Lower lobe of right lung (tissue), 2 donors: ENCODE results near the gene C19orf67. TPM values are rescaled to one million over a fixed set of nuclear protein-coding genes. Genes with fewer than 3 reads are reported as not detected.
"Not testable (repeated sequence)": the region's sequence is repeated elsewhere in the genome, so short reads cannot be mapped to it uniquely, and the experiment has no call there.

Experiments
- ATAC-seq, 2 donors: fragments of 200-7000 bp; cut with Tn5 transposase; one replicate each; pipeline ENCODE4 v1.9.1; 2020 to 2022; ENCODE audit warnings: mild to moderate bottlenecking in 2 of 2, moderate library complexity in 2 of 2
- DNase-seq: peaks from one replicate; pipeline ENCODE4 v3.0.0-alpha.2; 2020
- H3K27ac ChIP-seq: fragments of 200-600 bp; one replicate; pipeline ENCODE4 v1.8.0; 2022
- H3K27me3 ChIP-seq: fragments of 200-600 bp; one replicate; pipeline ENCODE4 v1.8.0; 2022; ENCODE audit warnings: low read depth
- H3K36me3 ChIP-seq: fragments of 200-600 bp; one replicate; pipeline ENCODE4 v1.8.0; 2022; ENCODE audit warnings: mild to moderate bottlenecking
- H3K4me1 ChIP-seq: fragments of 200-600 bp; one replicate; pipeline ENCODE4 v1.8.0; 2022
- H3K4me3 ChIP-seq: fragments of 200-600 bp; one replicate; pipeline ENCODE4 v1.8.0; 2022; ENCODE audit warnings: mild to moderate bottlenecking
- H3K9me3 ChIP-seq: fragments of 200-600 bp; one replicate; pipeline ENCODE4 v1.8.0; 2022
- CTCF ChIP-seq: fragments of 200-600 bp; IDR thresholded peaks from one replicate; pipeline ENCODE4 v1.8.0; 2022; ENCODE audit warnings: antibody characterized with exemption, mild to moderate bottlenecking
- intact Hi-C: fragments of 100-400 bp; cut with DNase I; formaldehyde crosslinking; loops from one replicate; pipeline ENCODE4 v1.11.0; 2022
- total RNA-seq: library from RNA; stranded (reverse); fragmentation: NEBNext Ultra II Directional; extraction: Animal tissue kit (Norgen Biotek cat#: 25700); gene quantifications from one replicate; pipeline ENCODE4 v1.2.1, GENCODE V29; 2021
- donor health status: DM: no; HTN: yes; CAD: no; lungs with severe emphysema.

Gene C19orf67
- total RNA-seq, 1 donor from 2014 or later: not detected

- intact Hi-C loops: no loop called here
- ATAC-seq: no peak
Measured at GRCh38 chr19:14050512-14050911, 35.1 kb downstream of the C19orf67 start.

GRCh38 chr19:14048443-14049153 is 37.0 kb downstream of the C19orf67 start:
- ATAC-seq: peak; percentile 84 to 90
- H3K36me3 ChIP-seq: peaks cover 41% of the 10 kb centered on the region
- intact Hi-C loops: no loop called here

More at GRCh38 chr19:14050512-14050911, 35.1 kb downstream of the C19orf67 start:
- H3K27me3 ChIP-seq: no peaks in the 10 kb centered on the region
- no peak overlapping the region for H3K27ac ChIP-seq
- TF ChIP-seq CTCF: no peak
- H3K36me3 ChIP-seq: peaks cover 29% of the 10 kb centered on the region
- no peak for DNase-seq
- H3K4me1 ChIP-seq: no peaks in the 10 kb centered on the region
- H3K4me3 ChIP-seq: no peak overlapping the region
- H3K9me3 ChIP-seq: no peaks in the 10 kb centered on the region

DNA sequence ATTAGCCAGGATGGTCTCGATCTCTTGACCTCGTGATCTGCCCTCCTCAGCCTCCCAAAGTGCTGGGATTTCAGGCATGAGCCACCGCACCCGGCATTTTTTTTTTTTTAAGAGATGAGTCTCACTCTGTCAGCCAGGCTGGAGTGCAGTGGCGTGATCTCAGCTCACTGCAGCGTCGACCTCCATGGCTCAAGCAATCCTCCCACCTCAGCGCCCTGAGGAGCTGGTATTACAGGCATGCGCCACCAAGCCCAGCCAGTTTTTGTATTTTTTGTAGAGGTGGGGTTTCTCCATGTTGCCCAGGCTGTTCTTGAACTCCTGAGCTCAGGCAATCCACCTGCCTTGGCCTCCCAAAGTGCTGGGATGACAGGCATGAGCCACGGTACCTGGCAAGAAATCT is 37.7 kb downstream of the C19orf67 start:
- H3K36me3 ChIP-seq: peaks cover 41% of the 10 kb centered on the region
- ATAC-seq, intact Hi-C loops, H3K27ac ChIP-seq, H3K27me3 ChIP-seq, H3K4me1 ChIP-seq, H3K9me3 ChIP-seq, H3K4me3 ChIP-seq, DNase-seq: not testable (repeated sequence)

More at GRCh38 chr19:14048443-14049153, 37.0 kb downstream of the C19orf67 start:
- no peak overlapping the region for H3K27ac ChIP-seq
- peak; percentile 91 for TF ChIP-seq CTCF
- no peak overlapping the region for H3K4me3 ChIP-seq
- H3K4me1 ChIP-seq: no peaks in the 10 kb centered on the region
- H3K27me3 ChIP-seq: no peaks in the 10 kb centered on the region
- H3K9me3 ChIP-seq: no peaks in the 10 kb centered on the region
- peak; percentile 72 for DNase-seq

DNA sequence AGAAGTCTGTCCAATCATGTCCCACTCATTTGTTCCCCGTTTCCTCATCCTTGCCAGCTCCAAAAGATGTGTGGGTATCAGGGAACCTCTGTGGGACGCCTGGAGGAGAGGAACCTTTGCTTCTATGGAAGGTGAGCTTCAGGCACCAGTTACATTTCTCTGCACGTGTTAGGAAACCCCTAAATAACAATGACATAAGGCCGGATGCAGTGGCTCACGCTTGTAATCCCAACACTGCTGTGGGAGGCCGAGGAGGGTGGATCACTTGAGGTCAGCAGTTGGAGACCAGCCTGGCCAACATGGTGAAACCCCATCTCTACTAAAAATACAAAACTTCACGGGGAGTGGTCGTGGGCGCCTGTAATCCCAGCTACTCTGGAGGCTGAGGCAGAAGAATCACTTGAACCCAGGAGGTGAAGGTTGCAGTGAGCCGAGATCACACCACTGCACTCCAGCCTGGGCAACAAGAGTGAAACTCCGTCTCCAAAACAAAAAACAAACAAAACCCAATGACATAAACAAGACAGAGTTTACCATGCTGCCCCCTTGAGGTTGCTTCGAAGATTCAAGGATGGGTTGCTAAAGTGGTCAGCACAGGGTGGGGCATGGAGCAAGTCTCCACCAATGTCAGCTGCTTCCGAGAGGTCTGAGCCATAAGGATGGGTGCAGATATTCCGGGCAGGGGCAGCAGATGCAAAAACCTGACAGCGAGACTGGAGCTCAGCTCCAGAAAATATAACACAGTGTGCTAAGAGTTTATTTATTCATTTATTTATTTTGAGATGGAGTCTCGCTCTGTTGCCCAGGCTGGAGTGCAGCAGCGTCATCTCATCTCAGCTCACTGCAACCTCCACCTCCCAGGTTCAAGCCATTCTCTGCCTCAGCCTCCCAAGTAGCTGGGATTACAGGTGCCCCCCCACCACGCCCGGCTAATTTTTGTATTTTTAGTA is 42.6 kb downstream of the C19orf67 start:
- peak; percentile 57 for TF ChIP-seq CTCF
- H3K27me3 ChIP-seq, H3K9me3 ChIP-seq, DNase-seq, H3K4me3 ChIP-seq, intact Hi-C loops: not testable (repeated sequence)
- H3K27ac ChIP-seq: peak overlapping the region; percentile 65
- peak; percentile 84 to 86 for ATAC-seq
- peaks cover 21% of the 10 kb centered on the region for H3K36me3 ChIP-seq
- H3K4me1 ChIP-seq: peaks cover 10% of the 10 kb centered on the region

DNA sequence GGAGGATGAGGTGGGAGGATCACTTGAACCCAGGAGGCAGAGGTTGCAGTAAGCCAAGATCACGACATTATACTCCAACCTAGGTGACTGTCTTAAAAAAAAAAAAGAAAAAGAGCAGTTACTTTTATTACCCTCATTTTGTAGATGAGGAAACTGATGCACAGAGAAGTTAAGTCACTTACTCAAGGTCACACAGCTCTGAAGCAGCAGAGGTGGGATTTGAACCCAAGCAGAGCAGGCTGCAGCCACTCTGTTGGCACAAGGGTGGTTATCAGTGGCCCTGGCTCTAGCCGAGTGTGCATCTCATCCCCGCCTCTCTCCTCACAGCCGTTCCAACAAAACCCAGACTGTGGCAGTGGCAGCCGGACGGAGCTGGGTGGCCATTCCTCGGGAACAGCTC is 46.4 kb downstream of the C19orf67 start:
- TF ChIP-seq CTCF: no peak
- ATAC-seq (no peak), DNase-seq (no peak)
- Histone ChIP-seq H3K4me3 (no peak overlapping the region), H3K27me3 (no peaks in the 10 kb centered on the region), H3K27ac (no peak overlapping the region), H3K4me1 (peaks cover 10% of the 10 kb centered on the region), H3K9me3 (no peaks in the 10 kb centered on the region), H3K36me3 (peaks cover 14% of the 10 kb centered on the region)
- intact Hi-C loops: no loop called here
